Sigmoid colon (tissue), 7 donors: Measurements from ENCODE around the gene FAR2. TPM values are rescaled to one million over a fixed set of nuclear protein-coding genes. Genes with fewer than 3 reads are reported as not detected.

Experiments used
- DNase-seq: peaks from one replicate; pipeline ENCODE4 v3.0.0-alpha.2; 2019
- H3K27ac ChIP-seq, 4 donors: fragments of 200-600 bp; sonication (generic); one replicate each; pipeline ENCODE4 v1.5.1; 2016 to 2019; ENCODE audit warnings: mild to moderate bottlenecking in 1 of 4
- H3K27me3 ChIP-seq, 3 donors: fragments of 200-600 bp; sonication (generic); one replicate each; pipeline ENCODE4 v1.5.1; 2019; ENCODE audit warnings: mild to moderate bottlenecking in 1 of 3
- H3K36me3 ChIP-seq, 4 donors: fragments of 200-600 bp; sonication (generic); one replicate each; pipeline ENCODE4 v1.5.1; 2016 to 2019
- H3K4me1 ChIP-seq, 4 donors: fragments of 200-600 bp; sonication (generic); one replicate each; pipeline ENCODE4 v1.5.1; 2017 to 2019
- H3K4me3 ChIP-seq, 4 donors: fragments of 200-600 bp; sonication (generic); one replicate each; pipeline ENCODE4 v1.5.1; 2017 to 2019; ENCODE audit warnings: mild to moderate bottlenecking in 2 of 4, moderate library complexity in 1 of 4
- H3K9me3 ChIP-seq, 4 donors: fragments of 200-600 bp in 3 of 4; sonication (generic) in 3 of 4; one replicate each; pipeline versions ENCODE4 v1.5.1 to v1.6.1; 2013 to 2019
- EP300 ChIP-seq, 4 donors: sonication (generic); formaldehyde crosslinking; IDR thresholded peaks; one replicate each; pipeline ENCODE4 v1.6.1; 2017; ENCODE audit warnings: antibody characterized with exemption in 4 of 4
- POLR2A ChIP-seq, 2 donors: fragments of 450-650 bp; IDR thresholded peaks; one replicate each; pipeline ENCODE4 v1.6.1; 2016; ENCODE audit warnings: antibody characterized with exemption in 2 of 2, mild to moderate bottlenecking in 2 of 2, moderate library complexity in 2 of 2
- POLR2AphosphoS5 ChIP-seq, 4 donors: sonication (generic); formaldehyde crosslinking; IDR thresholded peaks; one replicate each; pipeline ENCODE4 v1.6.1; 2017; ENCODE audit warnings: antibody characterized with exemption in 4 of 4
- WGBS, 2 donors: extraction: QIAGEN DNeasy Blood & Tissue Kit; methylation state at CpG; one replicate each; pipeline ENCODE4 v1.1.7; 2013; 5-methylcytosine and 5-hydroxymethylcytosine counted together
- intact Hi-C: fragments of 100-400 bp; cut with DNase I; formaldehyde crosslinking; loops from one replicate; pipeline ENCODE4 v1.15.1; 2023
- polyA plus RNA-seq, 3 donors: library from polyadenylated mRNA; stranded (reverse); fragments of 200-250 nt; gene quantifications; one replicate each; pipeline ENCODE4 v1.2.3, GENCODE V29; 2013
- total RNA-seq, 4 donors: library from RNA; depleted of rRNA; stranded (reverse); fragments of >200 nt; gene quantifications; one replicate each; pipeline ENCODE4 v1.1.0, GENCODE V29; 2016
- TF ChIP-seq, protein P1 (sequence below), 4 experiments: fragments of 450-650 bp in 3 of 4; fragments of 200-600 bp in 1 of 4; IDR thresholded peaks; one replicate each; pipeline ENCODE4 v1.5.1; 2016 to 2019; ENCODE audit warnings: antibody characterized with exemption in 4 of 4, mild to moderate bottlenecking in 3 of 4, moderate library complexity in 2 of 4
- donor health status: healthy with polysubstance abuse.
- donor health status: Bipolar disorder and iron deficiency.
- donor health status: healthy.

Gene FAR2
- total and polyA plus RNA-seq, 7 donors = 11.1 to 46.7 (median 13.0) TPM

DNA sequence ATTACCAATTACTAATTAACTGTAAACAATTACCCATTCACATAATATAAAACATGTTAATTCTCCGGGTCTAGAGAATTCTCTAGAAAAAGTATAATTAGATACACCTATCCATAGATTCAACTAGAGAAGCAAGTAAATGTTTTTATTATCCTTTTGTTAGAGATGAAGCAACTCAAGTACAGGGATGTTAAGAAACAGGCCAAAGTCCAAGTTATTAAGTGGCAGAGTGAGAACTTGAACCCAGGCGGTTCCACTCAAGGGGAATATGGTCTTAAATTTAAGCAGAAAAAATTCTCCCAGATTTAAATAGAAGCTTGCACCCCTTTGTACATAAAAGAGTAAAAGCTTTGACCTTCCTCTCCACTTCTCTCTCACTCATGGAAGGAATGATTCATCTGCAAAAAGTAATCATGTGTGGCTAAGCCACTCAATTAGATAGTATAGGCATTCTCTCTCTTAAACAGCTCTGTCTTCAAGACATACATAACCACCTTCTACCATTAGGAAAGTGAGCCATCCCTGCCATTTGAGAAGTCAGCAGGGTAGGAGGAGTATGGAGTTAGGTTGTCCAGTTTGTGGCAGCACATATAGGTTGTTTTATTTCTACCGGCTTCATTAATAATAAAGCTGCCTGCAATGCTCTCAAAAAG lies 197.8 kb downstream of the FAR2 start:
- TF ChIP-seq POLR2AphosphoS5 (IDR thresholded peaks at IDR 0.05) = no peak
- TF ChIP-seq, protein P1, sequence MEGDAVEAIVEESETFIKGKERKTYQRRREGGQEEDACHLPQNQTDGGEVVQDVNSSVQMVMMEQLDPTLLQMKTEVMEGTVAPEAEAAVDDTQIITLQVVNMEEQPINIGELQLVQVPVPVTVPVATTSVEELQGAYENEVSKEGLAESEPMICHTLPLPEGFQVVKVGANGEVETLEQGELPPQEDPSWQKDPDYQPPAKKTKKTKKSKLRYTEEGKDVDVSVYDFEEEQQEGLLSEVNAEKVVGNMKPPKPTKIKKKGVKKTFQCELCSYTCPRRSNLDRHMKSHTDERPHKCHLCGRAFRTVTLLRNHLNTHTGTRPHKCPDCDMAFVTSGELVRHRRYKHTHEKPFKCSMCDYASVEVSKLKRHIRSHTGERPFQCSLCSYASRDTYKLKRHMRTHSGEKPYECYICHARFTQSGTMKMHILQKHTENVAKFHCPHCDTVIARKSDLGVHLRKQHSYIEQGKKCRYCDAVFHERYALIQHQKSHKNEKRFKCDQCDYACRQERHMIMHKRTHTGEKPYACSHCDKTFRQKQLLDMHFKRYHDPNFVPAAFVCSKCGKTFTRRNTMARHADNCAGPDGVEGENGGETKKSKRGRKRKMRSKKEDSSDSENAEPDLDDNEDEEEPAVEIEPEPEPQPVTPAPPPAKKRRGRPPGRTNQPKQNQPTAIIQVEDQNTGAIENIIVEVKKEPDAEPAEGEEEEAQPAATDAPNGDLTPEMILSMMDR (IDR thresholded peaks at IDR 0.05) = no peak
- no peak for TF ChIP-seq EP300 (IDR thresholded peaks at IDR 0.05)
- no peak for TF ChIP-seq POLR2A (IDR thresholded peaks at IDR 0.05)
- no peaks in the 10 kb centered on the region for H3K9me3 ChIP-seq
- WGBS, 2 donors = 50 to 87% methylated on average over 3 of the region's 3 CpGs
- peaks cover 0 to 71% (median 0%) of the 10 kb centered on the region in 4 donors for H3K36me3 ChIP-seq
- H3K27me3 ChIP-seq = no peaks in the 10 kb centered on the region
- intact Hi-C loops = no loop called here
- H3K27ac ChIP-seq = no peak overlapping the region
- H3K4me3 ChIP-seq = no peak overlapping the region
- DNase-seq = no peak
- H3K4me1 ChIP-seq = peaks cover 0 to 12% (median 4%) of the 10 kb centered on the region in 4 donors

DNA sequence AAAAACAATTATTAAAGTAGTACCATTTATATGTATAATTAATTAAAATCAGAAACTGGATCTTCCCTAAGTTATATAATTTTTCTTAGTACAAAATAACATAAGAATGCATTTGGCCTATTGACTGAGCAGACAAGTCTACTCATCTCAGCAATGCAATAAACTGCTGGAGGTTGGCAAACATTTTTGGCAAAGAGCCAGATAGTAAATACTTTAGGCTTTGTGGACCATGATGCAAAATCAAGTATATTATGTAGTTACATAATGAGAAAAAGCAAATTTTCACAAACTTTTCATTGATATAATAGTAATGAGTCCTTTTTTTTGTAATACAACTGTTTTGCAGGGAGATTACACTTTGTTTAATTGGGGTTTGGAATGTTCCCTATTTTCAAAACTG lies 201.0 kb downstream of the FAR2 start:
- no peak for DNase-seq
- peaks cover 0 to 12% (median 4%) of the 10 kb centered on the region in 4 donors for H3K4me1 ChIP-seq
- H3K36me3 ChIP-seq = peaks cover 0 to 61% (median 0%) of the 10 kb centered on the region in 4 donors
- TF ChIP-seq POLR2AphosphoS5 (IDR thresholded peaks at IDR 0.05) (peak in 1 of 4 donors; percentile 37), EP300 (IDR thresholded peaks at IDR 0.05) (no peak)
- no peaks in the 10 kb centered on the region for H3K9me3 ChIP-seq
- H3K4me3 ChIP-seq = no peak overlapping the region
- intact Hi-C loops = no loop called here
- no peaks in the 10 kb centered on the region for H3K27me3 ChIP-seq
- H3K27ac ChIP-seq = no peak overlapping the region

DNA sequence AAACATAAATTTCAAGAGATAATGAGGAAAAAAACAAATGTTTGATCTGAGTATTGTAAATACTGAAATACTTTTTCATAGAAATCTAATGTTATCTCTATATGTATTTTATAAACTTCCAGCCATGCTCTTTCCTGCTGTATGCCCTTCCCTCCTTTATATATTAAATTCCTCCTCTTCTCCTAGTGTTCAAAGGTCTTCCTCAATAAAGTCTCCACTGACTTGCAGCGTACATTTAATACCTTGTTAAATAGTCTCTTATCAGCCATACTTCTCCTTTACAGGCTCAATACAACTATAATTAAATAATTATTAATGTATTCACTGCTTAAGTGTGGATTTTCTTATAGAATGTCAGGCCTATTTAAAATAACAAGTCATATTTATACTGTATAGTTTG lies 205.9 kb downstream of the FAR2 start:
- 26 to 69% methylated on average over 1 of the region's 1 CpG for WGBS, 2 donors
- Histone ChIP-seq H3K36me3 (peaks cover 0 to 54% (median 0%) of the 10 kb centered on the region in 4 donors), H3K9me3 (no peaks in the 10 kb centered on the region), H3K27ac (no peak overlapping the region), H3K4me1 (peaks cover 0 to 7% (median 2%) of the 10 kb centered on the region in 4 donors), H3K27me3 (no peaks in the 10 kb centered on the region), H3K4me3 (no peak overlapping the region)
- no peak for TF ChIP-seq POLR2A (IDR thresholded peaks at IDR 0.05)
- TF ChIP-seq EP300 (IDR thresholded peaks at IDR 0.05) = no peak
- TF ChIP-seq, protein P1 (IDR thresholded peaks at IDR 0.05) = no peak
- TF ChIP-seq POLR2AphosphoS5 (IDR thresholded peaks at IDR 0.05) = no peak
- DNase-seq = no peak
- intact Hi-C loops = no loop called here

DNA sequence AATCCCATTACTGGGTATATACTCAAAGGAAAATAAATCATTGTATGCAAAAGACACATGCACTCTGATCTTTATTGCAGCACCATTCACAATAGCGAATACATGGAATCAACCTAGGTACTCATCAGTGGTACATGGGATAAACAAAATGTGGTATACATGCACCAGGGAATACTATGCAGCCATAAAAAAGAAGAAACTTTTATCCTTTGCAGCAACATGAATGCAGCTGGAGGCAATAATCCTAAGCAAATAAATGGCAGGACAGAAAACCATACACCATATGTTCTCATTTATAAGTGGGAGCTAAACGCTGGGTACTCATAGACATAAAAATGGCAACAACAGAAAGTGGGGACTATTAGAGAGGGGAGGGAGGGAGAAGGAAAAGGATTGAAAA lies 216.0 kb downstream of the FAR2 start:
- 98 to 99% methylated on average over 2 of the region's 2 CpGs for WGBS, 2 donors
- TF ChIP-seq POLR2AphosphoS5 (IDR thresholded peaks at IDR 0.05) (no peak), EP300 (IDR thresholded peaks at IDR 0.05) (no peak), POLR2A (IDR thresholded peaks at IDR 0.05) (no peak)
- TF ChIP-seq, protein P1 (IDR thresholded peaks at IDR 0.05) = no peak
- intact Hi-C loops = no loop called here
- DNase-seq = no peak
- H3K4me3 ChIP-seq = no peak overlapping the region
- H3K9me3 ChIP-seq = no peaks in the 10 kb centered on the region
- H3K4me1 ChIP-seq = no peaks in the 10 kb centered on the region
- H3K36me3 ChIP-seq = peaks cover 0 to 64% (median 2%) of the 10 kb centered on the region in 4 donors
- H3K27me3 ChIP-seq = no peaks in the 10 kb centered on the region
- H3K27ac ChIP-seq = no peak overlapping the region

DNA sequence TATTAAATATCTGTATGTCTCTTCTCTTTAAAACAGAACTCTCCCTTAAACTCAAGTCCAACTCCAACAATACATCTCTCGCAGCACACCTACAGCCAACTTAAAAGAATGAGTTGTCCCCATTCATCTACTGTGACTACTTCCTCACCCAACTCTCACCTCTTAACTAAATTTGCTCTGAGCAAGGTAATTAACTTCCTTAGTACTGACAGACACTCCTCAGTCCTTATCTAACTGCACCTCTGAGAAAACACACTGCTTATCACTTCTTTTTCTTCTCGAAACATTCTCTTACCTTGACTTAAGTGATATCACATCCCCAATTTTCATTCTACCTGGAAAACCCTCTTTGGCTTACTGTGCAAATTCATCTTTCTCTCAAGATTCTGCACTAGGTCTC lies 224.9 kb downstream of the FAR2 start:
- no peak for DNase-seq
- H3K9me3 ChIP-seq = no peaks in the 10 kb centered on the region
- no peak overlapping the region for H3K27ac ChIP-seq
- WGBS, 2 donors = 27 to 57% methylated on average over 2 of the region's 2 CpGs
- no peak overlapping the region for H3K4me3 ChIP-seq
- H3K36me3 ChIP-seq = peaks cover 0 to 20% (median 0%) of the 10 kb centered on the region in 4 donors
- TF ChIP-seq POLR2AphosphoS5 (IDR thresholded peaks at IDR 0.05) (no peak), POLR2A (IDR thresholded peaks at IDR 0.05) (no peak), EP300 (IDR thresholded peaks at IDR 0.05) (no peak)
- TF ChIP-seq, protein P1 (IDR thresholded peaks at IDR 0.05) = no peak
- peaks cover 0 to under 1% (median 0%) of the 10 kb centered on the region in 4 donors for H3K4me1 ChIP-seq
- H3K27me3 ChIP-seq = no peaks in the 10 kb centered on the region
- intact Hi-C loops = no loop called here
